ENCODE data around the gene SUGCT. TPM values are rescaled to one million over a fixed set of nuclear protein-coding genes. Genes with fewer than 3 reads are reported as not detected.
"Not testable (repeated sequence)": the region's sequence is repeated elsewhere in the genome, so short reads cannot be mapped to it uniquely, and the experiment has no call there.

SUGCT gene
- total RNA-seq, 2 experiments from 2014 or later, result not detected

DNA sequence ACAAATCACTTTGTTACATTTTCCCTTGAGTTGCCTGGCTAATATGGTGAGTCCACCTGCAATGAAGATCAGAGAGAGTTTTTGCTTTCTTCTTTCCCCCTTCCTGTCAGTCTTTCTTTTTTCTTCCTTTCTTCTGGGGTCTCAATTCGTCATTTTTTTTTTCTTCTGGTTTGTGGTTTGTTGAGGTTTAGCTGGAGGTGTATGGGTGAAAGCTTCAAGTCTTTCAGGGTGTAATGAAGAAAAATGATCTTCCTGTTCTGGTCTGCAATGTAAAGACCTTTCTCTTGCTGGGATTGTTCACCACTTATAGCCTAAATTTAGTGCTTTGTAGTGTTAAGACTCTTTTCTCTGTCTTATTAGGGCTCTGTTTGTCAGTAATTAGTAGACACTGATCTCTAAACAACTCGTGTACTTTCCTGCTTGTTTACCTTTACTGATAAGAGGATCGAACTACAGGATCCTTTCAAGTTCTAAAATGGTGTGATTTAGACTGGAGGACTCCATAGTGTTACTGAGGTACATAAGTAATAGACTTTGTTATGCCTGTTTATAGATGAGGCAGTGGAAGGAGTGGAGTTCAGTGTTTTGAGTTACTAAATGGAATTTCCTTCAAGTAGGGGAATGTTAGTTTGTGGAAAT, 129.1 kb downstream of the SUGCT start:
- no peak overlapping the region for H3K4me2 ChIP-seq (ENCODE audit: low read length)
- intact Hi-C loops (cut with micrococcal nuclease; ENCODE audit: unreplicated experiment), result no loop called here
- H3K79me2 ChIP-seq (ENCODE audit: insufficient read depth, low read depth, low read length), result no peaks in the 10 kb centered on the region
- no peaks in the 10 kb centered on the region for H4K20me1 ChIP-seq (ENCODE audit: insufficient read depth, low read length)
- TF ChIP-seq EZH2phosphoT487 (IDR thresholded peaks at IDR 0.05; ENCODE audit: borderline replicate concordance, low read depth, low read length), result no peak
- H3K36me3 ChIP-seq (ENCODE audit: insufficient read depth, low read length), result no peaks in the 10 kb centered on the region
- H3K4me3 ChIP-seq (ENCODE audit: low read depth, low read length, poor library complexity, severe bottlenecking), result no peak overlapping the region
- no peaks in the 10 kb centered on the region for H3K9me2 ChIP-seq (ENCODE audit: insufficient read depth, low read length)
- H3K9me3 ChIP-seq (ENCODE audit: low read length), result no peaks in the 10 kb centered on the region
- BruUV-seq (replicated peaks), result no TSS peak
- H3K4me1 ChIP-seq (ENCODE audit: insufficient read depth, low read length, poor library complexity, severe bottlenecking), result no peaks in the 10 kb centered on the region
- POLR2A ChIA-PET, result no interaction called here
- no peak overlapping the region for H3K27ac ChIP-seq (ENCODE audit: low read depth, low read length, poor library complexity, severe bottlenecking)
- CTCF ChIA-PET (ENCODE audit: unreplicated experiment), result no interaction called here
- DNase-seq (ENCODE audit: low spot score), result no peak
- no peak overlapping the region for H2AFZ ChIP-seq (ENCODE audit: low read length)

DNA sequence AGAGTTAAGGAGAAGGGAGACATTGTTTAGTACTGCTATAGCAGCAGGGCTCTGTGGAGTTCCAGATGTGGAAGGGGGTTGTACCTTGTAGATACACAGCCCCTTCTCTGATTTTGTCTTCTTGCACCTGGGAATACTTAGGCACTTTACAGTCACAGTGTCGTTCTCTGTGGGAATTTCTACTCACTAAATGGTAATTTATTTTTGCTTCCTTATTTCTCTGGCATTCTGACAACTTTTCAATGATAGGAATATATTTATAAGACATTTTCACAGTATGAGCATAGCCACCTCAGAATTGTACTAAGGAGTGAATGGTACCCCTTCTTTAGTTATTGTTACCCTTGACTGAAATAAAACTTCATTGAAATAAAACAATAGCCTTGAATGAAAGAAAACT, 132.8 kb downstream of the SUGCT start:
- no peak overlapping the region for H3K4me2 ChIP-seq (ENCODE audit: low read length)
- POLR2A ChIA-PET, result no interaction called here
- no peaks in the 10 kb centered on the region for H3K9me2 ChIP-seq (ENCODE audit: insufficient read depth, low read length)
- no peak overlapping the region for H3K27ac ChIP-seq (ENCODE audit: low read depth, low read length, poor library complexity, severe bottlenecking)
- no peaks in the 10 kb centered on the region for H3K9me3 ChIP-seq (ENCODE audit: low read length)
- no peaks in the 10 kb centered on the region for H4K20me1 ChIP-seq (ENCODE audit: insufficient read depth, low read length)
- CTCF ChIA-PET (ENCODE audit: unreplicated experiment), result no interaction called here
- H3K79me2 ChIP-seq (ENCODE audit: insufficient read depth, low read depth, low read length), result no peaks in the 10 kb centered on the region
- H2AFZ ChIP-seq (ENCODE audit: low read length), result no peak overlapping the region
- TF ChIP-seq CTCF (conservative IDR thresholded peaks at IDR 0.05; ENCODE audit: low read length), result no peak
- TF ChIP-seq EZH2phosphoT487 (IDR thresholded peaks at IDR 0.05; ENCODE audit: borderline replicate concordance, low read depth, low read length), result no peak
- no peak overlapping the region for H3K4me3 ChIP-seq (ENCODE audit: low read depth, low read length, poor library complexity, severe bottlenecking)
- no TSS peak for BruUV-seq (replicated peaks)
- no peaks in the 10 kb centered on the region for H3K36me3 ChIP-seq (ENCODE audit: insufficient read depth, low read length)
- no peaks in the 10 kb centered on the region for H3K4me1 ChIP-seq (ENCODE audit: insufficient read depth, low read length, poor library complexity, severe bottlenecking)
- intact Hi-C loops (cut with micrococcal nuclease; ENCODE audit: unreplicated experiment), result no loop called here
- no peak for DNase-seq (ENCODE audit: low spot score)

- H3K4me2 ChIP-seq (ENCODE audit: low read length); H3K9me3 ChIP-seq (ENCODE audit: low read length); H4K20me1 ChIP-seq (ENCODE audit: insufficient read depth, low read length); intact Hi-C loops (cut with micrococcal nuclease; ENCODE audit: unreplicated experiment); H3K27ac ChIP-seq (ENCODE audit: low read depth, low read length, poor library complexity, severe bottlenecking); DNase-seq (ENCODE audit: low spot score); H2AFZ ChIP-seq (ENCODE audit: low read length); H3K79me2 ChIP-seq (ENCODE audit: insufficient read depth, low read depth, low read length); H3K36me3 ChIP-seq (ENCODE audit: insufficient read depth, low read length); CTCF ChIA-PET (ENCODE audit: unreplicated experiment); BruUV-seq (replicated peaks); H3K4me3 ChIP-seq (ENCODE audit: low read depth, low read length, poor library complexity, severe bottlenecking); H3K4me1 ChIP-seq (ENCODE audit: insufficient read depth, low read length, poor library complexity, severe bottlenecking); H3K9me2 ChIP-seq (ENCODE audit: insufficient read depth, low read length): not testable (repeated sequence)
- POLR2A ChIA-PET, result interaction anchor here (1.6 kb wide), 1 partner anchor 9 kb away, joined by 3 read pairs; no protein-coding TSS in a partner anchor
Measured at GRCh38 chr7:40268810-40269209, 134.0 kb downstream of the SUGCT start.

- POLR2A ChIA-PET, result no interaction called here
Measured at GRCh38 chr7:40276061-40276460, 141.3 kb downstream of the SUGCT start.

More at GRCh38 chr7:40276061-40276460, 141.3 kb downstream of the SUGCT start:
- DNase-seq (ENCODE audit: low spot score), result no peak
- H3K79me2 ChIP-seq (ENCODE audit: insufficient read depth, low read depth, low read length), result no peaks in the 10 kb centered on the region
- no peak overlapping the region for H3K4me3 ChIP-seq (ENCODE audit: low read depth, low read length, poor library complexity, severe bottlenecking)
- CTCF ChIA-PET (ENCODE audit: unreplicated experiment), result no interaction called here
- H3K36me3 ChIP-seq (ENCODE audit: insufficient read depth, low read length), result no peaks in the 10 kb centered on the region
- BruUV-seq (replicated peaks), result no TSS peak
- TF ChIP-seq EZH2phosphoT487 (IDR thresholded peaks at IDR 0.05; ENCODE audit: borderline replicate concordance, low read depth, low read length) (no peak), CTCF (conservative IDR thresholded peaks at IDR 0.05; ENCODE audit: low read length) (no peak)
- H4K20me1 ChIP-seq (ENCODE audit: insufficient read depth, low read length), result no peaks in the 10 kb centered on the region
- no peak overlapping the region for H3K4me2 ChIP-seq (ENCODE audit: low read length)
- H2AFZ ChIP-seq (ENCODE audit: low read length), result no peak overlapping the region
- no peaks in the 10 kb centered on the region for H3K4me1 ChIP-seq (ENCODE audit: insufficient read depth, low read length, poor library complexity, severe bottlenecking)
- no peaks in the 10 kb centered on the region for H3K9me2 ChIP-seq (ENCODE audit: insufficient read depth, low read length)
- intact Hi-C loops (cut with micrococcal nuclease; ENCODE audit: unreplicated experiment), result no loop called here
- H3K27ac ChIP-seq (ENCODE audit: low read depth, low read length, poor library complexity, severe bottlenecking), result no peak overlapping the region
- H3K9me3 ChIP-seq (ENCODE audit: low read length), result no peaks in the 10 kb centered on the region

All from OCI-LY7 (cell line).